GF-D8 (cell line): ENCODE measurements around the gene CDKAL1.

ENCODE experiments used
- DNase-seq: peaks from one replicate; lab custom pipeline; 2025; lab: John Stamatoyannopoulos, UW

Gene CDKAL1

DNA sequence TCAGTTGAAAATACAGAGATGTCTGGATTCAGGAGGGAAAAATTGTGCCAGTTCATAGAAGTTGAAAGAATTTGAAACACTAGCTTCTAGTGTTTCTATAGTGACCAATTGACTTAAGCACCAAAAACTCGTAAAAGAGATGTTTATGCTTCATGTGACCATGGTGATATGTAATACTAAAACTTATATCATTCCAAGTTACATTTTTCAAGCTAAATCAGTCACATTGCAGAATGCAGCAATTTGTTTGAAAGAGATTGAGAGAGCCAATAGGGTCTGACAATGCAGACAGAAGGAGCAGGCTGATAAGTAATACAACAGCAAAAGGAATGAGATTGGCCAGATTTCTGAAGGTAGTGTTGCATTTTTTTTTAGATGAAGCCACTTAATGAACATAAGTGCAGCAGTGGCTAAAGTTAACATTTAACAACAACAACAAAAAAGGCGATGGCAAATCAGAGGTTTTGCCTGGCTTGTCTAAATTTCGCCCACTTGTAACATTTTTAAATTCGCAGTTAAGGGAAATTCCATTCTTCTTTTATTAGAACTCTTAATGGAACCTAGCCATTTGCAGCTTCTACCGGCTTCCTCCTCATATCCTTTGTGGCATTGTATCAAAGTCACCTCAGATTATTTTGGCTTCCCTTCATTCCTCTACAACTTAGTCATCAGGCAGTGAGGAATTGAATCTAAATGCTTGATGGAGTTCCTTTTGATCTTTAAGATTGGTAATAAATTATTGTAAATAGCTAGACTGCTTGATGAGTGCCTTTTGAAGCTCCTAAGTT lies 575.3 kb downstream of the CDKAL1 start:
- DNase-seq = no peak

- DNase-seq = no peak
These were observed 576.4 kb downstream of the CDKAL1 start for GRCh38 chr6:21110684-21111083.

DNA sequence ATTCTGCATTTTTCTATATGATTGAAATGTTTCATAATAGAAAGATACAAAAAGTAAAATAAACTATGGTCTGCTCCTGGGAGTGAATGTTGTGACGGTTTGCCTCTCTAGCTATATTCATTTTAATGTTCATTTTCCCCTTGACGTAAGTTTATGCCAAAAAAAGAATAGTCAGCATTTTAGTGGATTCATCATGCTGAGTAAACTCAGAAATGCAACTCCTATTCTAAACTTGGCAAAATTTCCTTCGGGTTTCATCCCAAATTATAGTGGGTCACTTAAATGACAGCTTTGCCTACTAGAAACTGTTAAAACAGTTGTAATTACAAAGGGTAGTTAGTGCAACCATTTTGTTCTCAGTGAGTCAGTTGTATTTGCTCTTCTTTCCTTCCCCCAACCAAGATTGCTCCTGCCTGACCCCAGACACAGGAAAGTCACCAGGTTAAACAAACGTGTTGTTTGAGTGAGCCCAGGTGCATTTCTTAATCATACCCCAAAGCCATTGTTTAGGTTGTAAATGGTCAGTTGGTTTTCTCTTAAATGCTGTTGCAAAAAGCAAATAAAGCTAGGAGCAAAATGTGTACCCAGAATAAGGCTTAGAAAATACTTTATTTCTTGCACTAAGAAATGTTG lies 577.0 kb downstream of the CDKAL1 start:
- DNase-seq = no peak

GRCh38 chr6:21115111-21115510 lies 580.9 kb downstream of the CDKAL1 start:
- DNase-seq = no peak

DNA sequence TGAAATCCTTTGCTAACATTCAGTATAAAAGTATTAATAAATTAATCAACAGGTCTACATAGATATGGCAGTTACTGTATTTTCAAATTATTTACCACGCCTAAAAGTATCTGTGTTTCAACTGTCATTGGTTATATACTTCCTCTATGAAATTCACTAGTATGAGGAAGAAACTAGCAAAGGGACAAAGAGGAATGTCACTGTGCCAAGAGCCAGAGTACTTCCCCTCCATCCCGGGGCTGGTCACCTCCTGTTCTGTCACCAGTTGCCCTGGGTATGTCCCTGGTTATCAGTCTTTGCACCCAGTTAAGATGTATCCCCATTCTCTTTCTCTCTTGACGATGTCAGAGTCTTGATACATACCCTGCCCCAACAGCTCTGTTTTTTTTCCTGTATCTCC lies 582.5 kb downstream of the CDKAL1 start:
- DNase-seq = no peak

DNA sequence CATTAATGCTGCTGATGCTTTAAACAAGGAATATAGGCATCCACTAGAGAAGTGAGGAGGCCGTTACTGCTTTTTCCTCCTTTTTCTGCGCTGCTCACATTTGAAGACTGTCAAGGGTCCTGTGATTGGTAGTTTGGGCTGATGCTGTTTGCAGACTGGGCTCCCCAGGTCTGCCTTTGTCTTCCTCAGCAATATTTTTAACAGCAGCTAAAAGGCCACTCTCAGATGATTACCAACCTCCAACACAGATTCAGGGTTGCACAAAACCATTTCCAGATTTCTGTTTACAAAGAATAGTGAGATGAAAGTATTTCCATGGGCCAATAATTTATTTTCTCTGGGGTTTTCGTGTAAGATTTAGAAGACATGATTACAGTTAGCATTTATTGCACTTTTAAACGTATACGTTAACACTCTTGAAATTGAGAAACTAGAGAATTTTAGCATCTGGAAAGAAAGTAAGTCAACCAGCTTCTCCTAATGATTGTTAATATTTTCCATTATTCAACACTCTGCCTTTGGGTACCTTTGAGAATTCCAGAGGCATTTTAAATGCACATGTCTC lies 584.0 kb downstream of the CDKAL1 start:
- no peak for DNase-seq

GRCh38 chr6:21121636-21122136 lies 587.4 kb downstream of the CDKAL1 start:
- no peak for DNase-seq

DNA sequence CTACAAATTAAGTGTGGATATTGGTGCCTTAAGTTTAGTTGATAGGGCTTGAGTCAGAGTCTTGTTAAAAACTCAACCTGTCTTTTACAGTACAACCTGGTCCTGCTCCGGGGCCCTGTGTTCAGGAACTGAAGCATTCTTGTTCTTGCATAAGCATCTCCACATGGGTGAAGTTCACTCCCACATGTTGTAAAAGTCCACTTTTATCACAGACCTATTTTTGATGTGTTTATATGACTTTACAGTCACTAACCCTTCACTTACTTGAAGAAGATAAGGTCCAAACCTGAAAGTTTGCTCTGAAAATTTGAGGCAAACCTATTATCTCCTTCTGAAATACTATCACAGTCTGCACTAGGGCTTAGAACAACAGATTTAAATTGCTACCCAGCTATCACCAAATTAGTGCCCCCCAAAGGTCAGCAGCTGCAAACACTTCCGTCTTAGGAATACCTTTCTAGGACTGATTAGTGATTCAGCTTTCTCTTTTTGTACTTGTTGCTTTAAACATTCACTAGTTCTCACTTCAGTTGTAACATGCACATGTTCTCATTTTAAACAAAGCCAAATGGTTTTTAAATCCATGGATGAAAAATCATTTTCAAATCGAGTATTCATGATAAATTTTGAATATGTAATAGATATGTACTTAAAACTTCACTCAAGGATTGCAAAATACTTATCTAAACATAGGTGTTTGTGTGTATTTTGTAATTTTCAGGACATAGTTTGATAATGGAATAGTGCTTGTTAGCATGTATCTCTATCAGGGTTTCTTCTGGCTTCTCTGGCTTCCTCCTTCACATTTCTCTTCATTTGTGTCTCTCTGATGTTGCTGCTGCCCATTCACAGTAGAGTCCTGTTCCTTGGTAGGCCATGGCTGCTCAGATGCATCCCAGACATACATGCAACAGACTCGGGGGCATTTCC lies 589.5 kb downstream of the CDKAL1 start:
- no peak for DNase-seq

DNA sequence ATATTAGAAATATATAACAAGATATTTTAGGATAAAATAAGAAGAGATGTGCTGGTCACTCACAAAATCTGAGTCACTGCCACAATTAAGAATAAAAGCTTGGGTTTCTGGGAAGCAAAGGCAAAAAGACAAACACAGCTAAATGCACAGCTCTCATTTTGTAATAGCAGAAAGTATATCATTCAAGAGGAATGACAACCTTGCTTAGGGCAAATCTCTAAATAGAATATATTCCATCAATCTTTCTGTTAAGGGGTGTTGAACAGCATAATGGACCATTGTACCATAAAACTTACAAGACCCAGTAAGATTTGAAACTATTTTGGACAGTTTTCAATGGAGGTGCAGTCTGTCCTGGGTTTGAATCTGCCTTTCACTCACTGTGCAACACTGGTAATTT lies 594.3 kb downstream of the CDKAL1 start:
- DNase-seq = no peak

GRCh38 chr6:21131406-21131805 lies 597.1 kb downstream of the CDKAL1 start:
- no peak for DNase-seq

- DNase-seq = no peak
These were observed 598.2 kb downstream of the CDKAL1 start for GRCh38 chr6:21132446-21132845.

GRCh38 chr6:21132856-21133838 lies 598.9 kb downstream of the CDKAL1 start:
- DNase-seq = no peak

DNA sequence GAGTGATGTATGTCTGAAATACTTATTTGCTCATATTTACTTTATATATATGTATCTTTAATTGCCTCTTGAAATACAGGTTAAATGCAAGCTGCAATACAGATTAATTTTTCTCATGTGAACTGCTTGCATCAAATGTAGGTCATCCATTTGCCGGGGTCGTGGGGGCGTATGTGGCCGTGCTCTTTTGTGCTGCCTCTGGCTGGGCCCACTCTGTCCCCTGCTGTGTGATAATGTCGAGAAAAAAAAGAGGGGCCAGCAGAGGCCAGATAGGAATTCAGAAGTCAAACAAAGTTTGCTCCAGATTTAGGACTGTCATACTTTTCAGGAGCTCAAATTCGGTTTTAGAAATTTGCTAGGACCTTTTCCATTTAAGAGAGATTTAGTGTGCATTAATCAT lies 599.6 kb downstream of the CDKAL1 start:
- DNase-seq = no peak

DNA sequence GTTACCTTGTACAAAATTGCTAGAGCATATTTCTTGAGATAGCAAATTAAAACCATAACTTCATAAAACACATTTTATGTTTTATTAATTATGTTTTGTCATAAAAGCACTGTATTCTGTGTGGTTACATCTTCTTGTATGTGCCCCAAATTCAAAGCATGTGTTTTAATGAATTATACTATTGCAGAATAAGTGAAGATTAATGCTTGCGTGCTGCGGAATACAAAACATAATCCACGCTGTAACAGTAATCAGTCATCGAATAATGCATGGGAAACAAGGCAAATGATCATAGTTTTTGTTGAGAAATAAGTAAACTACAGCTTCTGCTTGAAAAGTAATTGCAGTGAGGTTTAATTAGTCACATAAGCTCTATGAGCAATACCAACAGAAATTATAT lies 600.1 kb downstream of the CDKAL1 start:
- no peak for DNase-seq

- DNase-seq = no peak
These were observed 601.3 kb downstream of the CDKAL1 start for GRCh38 chr6:21135484-21136013.

GRCh38 chr6:21137700-21138335 lies 603.6 kb downstream of the CDKAL1 start:
- DNase-seq = no peak

DNA sequence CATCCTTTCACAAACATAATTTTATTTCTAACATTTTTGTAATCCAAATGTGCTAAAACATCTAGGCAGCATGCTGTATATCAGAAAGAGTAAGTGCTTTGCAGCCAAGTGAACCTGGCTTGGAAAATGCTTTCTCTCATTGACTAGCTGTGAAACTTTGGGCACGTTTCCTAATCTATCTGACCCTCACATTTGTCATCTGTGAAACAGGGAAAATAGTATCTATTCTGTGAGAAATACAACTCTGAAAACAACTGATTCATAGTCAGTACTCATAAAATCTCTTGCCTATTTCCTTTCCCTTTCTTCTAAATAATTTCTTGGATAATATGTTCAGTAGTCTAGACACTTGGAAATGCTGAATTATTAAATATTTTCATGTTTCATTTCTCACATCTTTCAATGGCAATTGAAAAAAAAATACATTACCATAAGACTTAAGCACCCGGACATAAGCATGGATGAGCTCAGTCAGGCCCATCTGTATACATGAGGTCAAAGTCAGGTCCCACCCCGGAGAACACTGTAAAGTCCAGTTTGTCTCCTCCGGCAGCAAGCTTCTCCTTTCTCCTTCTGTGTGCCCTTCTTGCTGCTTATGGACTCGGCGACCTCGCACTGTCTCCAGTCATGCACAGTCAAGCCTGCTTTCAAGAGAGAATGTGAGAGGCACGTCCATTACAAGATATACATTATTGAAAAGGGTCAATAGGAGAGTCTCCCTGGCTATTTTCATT lies 604.2 kb downstream of the CDKAL1 start:
- DNase-seq = no peak

DNA sequence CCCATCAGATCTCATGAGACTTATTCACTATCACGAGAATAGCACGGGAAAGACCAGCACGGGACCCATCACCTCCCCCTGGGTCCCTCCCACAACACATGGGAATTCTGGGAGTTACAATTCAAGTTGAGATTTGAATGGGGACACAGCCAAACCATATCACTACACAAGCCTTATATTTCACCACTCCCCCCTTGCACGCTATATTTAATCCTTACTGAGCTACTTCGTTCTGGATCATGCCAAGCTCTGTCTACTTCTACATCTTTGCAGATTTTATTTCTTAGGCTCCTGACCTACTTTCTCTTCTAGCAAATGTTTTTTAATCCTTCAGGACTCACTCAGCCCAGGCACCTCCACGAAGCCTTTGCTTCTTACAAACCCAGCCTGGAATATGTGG lies 606.7 kb downstream of the CDKAL1 start:
- no peak for DNase-seq

GRCh38 chr6:21141616-21142303 lies 607.5 kb downstream of the CDKAL1 start:
- no peak for DNase-seq
